Astrocyte (in vitro differentiated cells and primary cell): ENCODE data around the gene GNAO1. TPM values are rescaled to one million over a fixed set of nuclear protein-coding genes. Genes with fewer than 3 reads are reported as not detected.

ENCODE experiments used
- DNase-seq: peaks from one replicate; pipeline ENCODE4 v3.0.0-alpha.2; 2010; ENCODE audit warnings: low read depth
- FAIRE-seq: peaks from 2 replicates; lab custom pipeline; 2011; peaks lifted over from hg19 to GRCh38; lab: Jason Lieb, UNC
- H2AFZ ChIP-seq: 2 replicates; pipeline ENCODE4 v1.6.0; 2012; ENCODE audit warnings: low read depth, low read length, inconsistent platforms
- H3K27ac ChIP-seq: 2 replicates; pipeline ENCODE4 v1.5.1; 2011; ENCODE audit warnings: low read depth, low read length, inconsistent platforms
- H3K27me3 ChIP-seq: 2 replicates; pipeline ENCODE4 v1.6.0; 2011; ENCODE audit warnings: low read length, inconsistent platforms; ENCODE audit not compliant: insufficient read depth
- H3K36me3 ChIP-seq: 2 replicates; pipeline ENCODE4 v1.5.1; 2011; ENCODE audit warnings: low read length, inconsistent platforms; ENCODE audit not compliant: insufficient read depth
- H3K4me1 ChIP-seq: 2 replicates; pipeline ENCODE4 v1.5.1; 2011; ENCODE audit warnings: low read length, inconsistent platforms; ENCODE audit not compliant: insufficient read depth
- H3K4me2 ChIP-seq: 2 replicates; pipeline ENCODE4 v1.6.0; 2012; ENCODE audit warnings: low read length, inconsistent platforms
- H3K4me3 ChIP-seq: 2 replicates; pipeline ENCODE4 v1.5.1; 2011; ENCODE audit warnings: low read depth, mild to moderate bottlenecking, low read length, inconsistent platforms; ENCODE audit not compliant: insufficient read depth
- H3K79me2 ChIP-seq: 2 replicates; pipeline ENCODE4 v1.6.0; 2012; ENCODE audit warnings: mild to moderate bottlenecking, low read length, inconsistent platforms; ENCODE audit not compliant: insufficient read depth
- H3K9ac ChIP-seq: 2 replicates; pipeline ENCODE4 v1.6.0; 2012; ENCODE audit warnings: mild to moderate bottlenecking, low read length, inconsistent platforms
- H3K9me3 ChIP-seq: 2 replicates; pipeline ENCODE4 v1.5.1; 2012; ENCODE audit warnings: low read depth, mild to moderate bottlenecking, low read length, inconsistent platforms; ENCODE audit not compliant: insufficient read depth
- H4K20me1 ChIP-seq: 2 replicates; pipeline ENCODE4 v1.6.0; 2012; ENCODE audit warnings: low read length, inconsistent platforms; ENCODE audit not compliant: insufficient read depth
- H3K27ac Mint-ChIP-seq: one replicate; pipeline ENCODE4 v1.8.0; 2021; ENCODE audit warnings: mild to moderate bottlenecking, mixed read lengths; ENCODE audit not compliant: unreplicated experiment
- H3K27me3 Mint-ChIP-seq: one replicate; pipeline ENCODE4 v1.8.0; 2021; ENCODE audit warnings: low read depth, mixed read lengths; ENCODE audit not compliant: unreplicated experiment
- H3K36me3 Mint-ChIP-seq: one replicate; pipeline ENCODE4 v1.8.0; 2021; ENCODE audit warnings: low read depth, mixed read lengths; ENCODE audit not compliant: unreplicated experiment
- H3K4me1 Mint-ChIP-seq: one replicate; pipeline ENCODE4 v1.8.0; 2021; ENCODE audit warnings: low read depth, mixed read lengths; ENCODE audit not compliant: unreplicated experiment
- H3K4me3 Mint-ChIP-seq: one replicate; pipeline ENCODE4 v1.8.0; 2021; ENCODE audit warnings: mild to moderate bottlenecking, moderate library complexity, mixed read lengths; ENCODE audit not compliant: unreplicated experiment
- H3K9me3 Mint-ChIP-seq: one replicate; pipeline ENCODE4 v1.8.0; 2021; ENCODE audit warnings: mild to moderate bottlenecking, mixed read lengths; ENCODE audit not compliant: unreplicated experiment
- EZH2 ChIP-seq: IDR thresholded peaks from 2 replicates; pipeline ENCODE4 v1.6.1; 2012; ENCODE audit warnings: mild to moderate bottlenecking, low read length, inconsistent platforms; ENCODE audit not compliant: insufficient read depth
- total RNA-seq: library from RNA; stranded (reverse); gene quantifications from 2 replicates; pipeline ENCODE4 v1.2.1, GENCODE V29; 2021
- TF ChIP-seq, protein P1 (sequence below): IDR thresholded peaks from 2 replicates; pipeline ENCODE4 v1.5.1; 2011; ENCODE audit warnings: low read depth, mild to moderate bottlenecking, inconsistent platforms, low read length, moderate library complexity; ENCODE audit not compliant: insufficient read depth

The GNAO1 gene
- total RNA-seq, 1 donor from 2014 or later: 1.7 TPM

DNA sequence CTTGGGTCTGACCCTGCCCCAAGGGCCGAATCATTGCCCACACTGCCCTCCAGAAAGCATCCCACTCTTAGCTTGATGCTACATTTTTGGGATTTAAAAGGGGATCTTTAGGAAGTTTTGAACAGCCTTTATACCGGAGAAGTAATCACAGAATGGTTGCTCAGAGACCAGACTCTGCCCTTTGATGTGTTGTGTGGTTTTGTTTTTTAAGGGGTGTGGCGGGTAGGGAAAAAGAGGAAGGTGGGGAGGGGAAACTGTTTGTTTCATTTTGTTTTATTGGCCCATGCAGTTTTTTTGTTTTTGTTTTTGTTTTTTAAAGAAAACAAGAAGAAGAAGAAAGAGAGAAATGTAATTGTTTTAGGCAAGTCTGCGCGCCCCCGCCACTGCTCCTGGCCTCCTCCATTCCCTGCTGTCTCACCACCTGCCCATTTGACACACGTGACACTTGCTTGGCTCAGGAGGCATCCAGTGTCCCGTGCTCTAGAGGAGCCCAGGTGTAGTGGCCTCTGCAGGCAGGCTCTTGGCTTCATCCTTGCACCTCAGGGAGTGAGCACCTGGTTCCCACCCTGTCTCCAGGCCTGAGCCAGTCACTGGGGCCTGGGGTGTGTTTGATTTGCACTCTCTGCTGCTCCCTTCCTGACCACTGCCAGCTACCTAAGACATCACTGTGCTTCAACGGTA lies 35.7 kb downstream of the GNAO1 start:
- FAIRE-seq: no peak
- Mint-ChIP-seq H3K4me3 (no peak overlapping the region), H3K27me3 (peaks cover 31% of the 10 kb centered on the region), H3K27ac (no peak overlapping the region), H3K4me1 (no peaks in the 10 kb centered on the region), H3K36me3 (no peaks in the 10 kb centered on the region), H3K9me3 (peaks cover 2% of the 10 kb centered on the region)
- Histone ChIP-seq H3K4me1 (no peaks in the 10 kb centered on the region), H3K79me2 (no peaks in the 10 kb centered on the region), H2AFZ (no peak overlapping the region), H3K9me3 (no peaks in the 10 kb centered on the region), H3K4me2 (no peak overlapping the region), H3K4me3 (no peak overlapping the region), H3K9ac (no peak overlapping the region), H3K36me3 (no peaks in the 10 kb centered on the region), H3K27ac (no peak overlapping the region), H3K27me3 (no peaks in the 10 kb centered on the region), H4K20me1 (no peaks in the 10 kb centered on the region)
- TF ChIP-seq, protein P1, sequence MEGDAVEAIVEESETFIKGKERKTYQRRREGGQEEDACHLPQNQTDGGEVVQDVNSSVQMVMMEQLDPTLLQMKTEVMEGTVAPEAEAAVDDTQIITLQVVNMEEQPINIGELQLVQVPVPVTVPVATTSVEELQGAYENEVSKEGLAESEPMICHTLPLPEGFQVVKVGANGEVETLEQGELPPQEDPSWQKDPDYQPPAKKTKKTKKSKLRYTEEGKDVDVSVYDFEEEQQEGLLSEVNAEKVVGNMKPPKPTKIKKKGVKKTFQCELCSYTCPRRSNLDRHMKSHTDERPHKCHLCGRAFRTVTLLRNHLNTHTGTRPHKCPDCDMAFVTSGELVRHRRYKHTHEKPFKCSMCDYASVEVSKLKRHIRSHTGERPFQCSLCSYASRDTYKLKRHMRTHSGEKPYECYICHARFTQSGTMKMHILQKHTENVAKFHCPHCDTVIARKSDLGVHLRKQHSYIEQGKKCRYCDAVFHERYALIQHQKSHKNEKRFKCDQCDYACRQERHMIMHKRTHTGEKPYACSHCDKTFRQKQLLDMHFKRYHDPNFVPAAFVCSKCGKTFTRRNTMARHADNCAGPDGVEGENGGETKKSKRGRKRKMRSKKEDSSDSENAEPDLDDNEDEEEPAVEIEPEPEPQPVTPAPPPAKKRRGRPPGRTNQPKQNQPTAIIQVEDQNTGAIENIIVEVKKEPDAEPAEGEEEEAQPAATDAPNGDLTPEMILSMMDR: no peak
- TF ChIP-seq EZH2: no peak
- DNase-seq: no peak

- Histone ChIP-seq H4K20me1 (no peaks in the 10 kb centered on the region), H3K27me3 (no peaks in the 10 kb centered on the region), H2AFZ (no peak overlapping the region), H3K79me2 (no peaks in the 10 kb centered on the region), H3K36me3 (no peaks in the 10 kb centered on the region), H3K9ac (no peak overlapping the region), H3K27ac (no peak overlapping the region), H3K4me3 (no peak overlapping the region), H3K9me3 (no peaks in the 10 kb centered on the region), H3K4me1 (no peaks in the 10 kb centered on the region), H3K4me2 (no peak overlapping the region)
- TF ChIP-seq, protein P1: no peak
- no peak for TF ChIP-seq EZH2
- Mint-ChIP-seq H3K9me3 (peaks cover 2% of the 10 kb centered on the region), H3K4me3 (no peak overlapping the region), H3K36me3 (no peaks in the 10 kb centered on the region), H3K27ac (no peak overlapping the region), H3K4me1 (no peaks in the 10 kb centered on the region), H3K27me3 (peaks cover 23% of the 10 kb centered on the region)
- DNase-seq (no peak), FAIRE-seq (no peak)
Measured at GRCh38 chr16:56227936-56228335, 36.6 kb downstream of the GNAO1 start.

- Histone ChIP-seq H3K4me3 (no peak overlapping the region), H3K79me2 (no peaks in the 10 kb centered on the region), H3K27ac (no peak overlapping the region), H2AFZ (no peak overlapping the region), H3K27me3 (no peaks in the 10 kb centered on the region), H3K4me1 (no peaks in the 10 kb centered on the region), H3K9ac (no peak overlapping the region), H3K36me3 (no peaks in the 10 kb centered on the region), H3K4me2 (no peak overlapping the region), H4K20me1 (no peaks in the 10 kb centered on the region), H3K9me3 (no peaks in the 10 kb centered on the region)
- TF ChIP-seq, protein P1: no peak
- no peak for DNase-seq
- H3K9me3 Mint-ChIP-seq: peaks cover 2% of the 10 kb centered on the region
- peaks cover 17% of the 10 kb centered on the region for H3K27me3 Mint-ChIP-seq
- H3K27ac Mint-ChIP-seq: no peak overlapping the region
- no peaks in the 10 kb centered on the region for H3K4me1 Mint-ChIP-seq
- H3K4me3 Mint-ChIP-seq: no peak overlapping the region
- FAIRE-seq: no peak
- H3K36me3 Mint-ChIP-seq: no peaks in the 10 kb centered on the region
Measured at GRCh38 chr16:56228476-56228875, 37.2 kb downstream of the GNAO1 start.
